NCI-H2227 treated with DMSO at 0.1 percent for 48 hours (cell line): ENCODE measurements around the gene SGSH.

Source experiments
- DNase-seq: peaks from one replicate; lab custom pipeline; 2025; lab: John Stamatoyannopoulos, UW

Gene SGSH

DNA sequence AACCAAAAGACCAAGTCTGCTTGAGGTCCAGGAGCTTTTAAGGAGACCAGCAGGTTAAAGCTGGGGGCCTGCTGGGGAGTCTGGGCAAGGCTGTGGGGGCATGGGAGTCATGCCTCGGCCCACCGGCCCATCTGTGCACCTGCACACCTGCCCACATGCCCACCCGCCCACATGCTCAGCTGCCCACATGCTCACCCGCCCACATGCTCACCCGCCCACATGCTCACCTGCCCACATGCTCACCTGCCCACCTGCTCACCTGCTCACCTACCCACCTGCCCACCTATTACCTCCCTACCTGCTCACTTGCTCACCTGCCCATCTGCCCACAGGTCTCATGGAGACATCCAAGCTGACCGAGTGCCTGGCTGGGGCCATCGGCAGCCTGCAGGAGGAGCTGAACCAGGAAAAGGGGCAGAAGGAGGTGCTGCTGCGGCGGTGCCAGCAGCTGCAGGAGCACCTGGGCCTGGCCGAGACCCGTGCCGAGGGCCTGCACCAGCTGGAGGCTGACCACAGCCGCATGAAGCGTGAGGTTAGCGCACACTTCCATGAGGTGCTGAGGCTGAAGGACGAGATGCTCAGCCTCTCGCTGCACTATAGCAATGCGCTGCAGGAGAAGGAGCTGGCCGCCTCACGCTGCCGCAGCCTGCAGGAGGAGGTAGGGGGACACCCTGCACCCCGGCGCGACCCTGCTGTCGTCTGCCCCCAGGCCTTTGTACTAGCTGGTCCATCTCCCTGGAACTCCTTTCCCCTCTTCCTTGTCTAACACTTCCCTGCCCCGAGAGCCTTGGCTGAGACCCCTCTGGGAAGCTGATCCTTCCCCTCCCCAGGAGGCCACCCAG is 36.3 kb downstream of the SGSH start:
- DNase-seq: no peak

DNA sequence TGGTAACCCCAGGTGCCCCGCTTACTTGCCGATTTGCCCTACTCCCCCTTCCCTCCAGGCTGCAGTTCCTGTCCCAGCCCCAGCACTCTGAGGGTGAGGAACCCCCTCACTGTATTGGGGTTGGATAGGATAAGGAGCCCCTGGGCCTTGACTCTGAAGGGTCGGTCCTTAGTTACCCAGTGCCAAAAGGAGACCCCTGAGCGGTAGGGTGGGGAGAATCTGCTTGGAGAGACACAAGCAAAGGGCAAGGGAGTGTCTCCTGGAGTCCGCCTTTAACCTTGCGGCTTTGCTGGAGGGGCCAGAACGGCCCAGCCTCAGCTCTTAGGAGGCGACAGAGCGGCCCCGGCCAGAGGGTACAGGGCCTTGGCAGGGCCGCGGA is 37.3 kb downstream of the SGSH start:
- no peak for DNase-seq

GRCh38 chr17:80182118-80182844 is 37.9 kb downstream of the SGSH start:
- no peak for DNase-seq

- DNase-seq: no peak
Observed at GRCh38 chr17:80181431-80181830, 38.7 kb downstream of the SGSH start.

- no peak for DNase-seq
Observed at GRCh38 chr17:80180192-80180591, 39.9 kb downstream of the SGSH start.

- DNase-seq: no peak
Observed at GRCh38 chr17:80177986-80178595, 42.0 kb downstream of the SGSH start.

DNA sequence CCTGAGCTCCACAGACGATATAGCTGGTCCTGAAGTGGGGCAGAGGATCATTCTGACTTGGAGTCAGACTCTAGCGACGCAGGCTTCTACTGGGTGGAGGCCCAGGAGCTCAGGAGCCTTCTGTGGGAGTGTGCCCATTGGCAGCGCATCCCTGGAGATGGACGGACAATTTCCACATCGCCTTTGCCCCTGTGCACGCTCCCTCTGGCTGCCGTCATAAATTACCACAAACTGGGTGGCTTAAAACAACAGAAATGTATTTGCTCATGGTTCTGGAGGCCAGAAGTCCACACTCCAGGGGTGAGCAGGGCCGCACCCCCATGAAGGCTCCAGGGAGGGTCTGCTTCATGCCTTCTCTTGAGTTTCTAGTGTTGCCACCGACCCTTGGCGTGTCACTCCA is 43.4 kb downstream of the SGSH start:
- no peak for DNase-seq

DNA sequence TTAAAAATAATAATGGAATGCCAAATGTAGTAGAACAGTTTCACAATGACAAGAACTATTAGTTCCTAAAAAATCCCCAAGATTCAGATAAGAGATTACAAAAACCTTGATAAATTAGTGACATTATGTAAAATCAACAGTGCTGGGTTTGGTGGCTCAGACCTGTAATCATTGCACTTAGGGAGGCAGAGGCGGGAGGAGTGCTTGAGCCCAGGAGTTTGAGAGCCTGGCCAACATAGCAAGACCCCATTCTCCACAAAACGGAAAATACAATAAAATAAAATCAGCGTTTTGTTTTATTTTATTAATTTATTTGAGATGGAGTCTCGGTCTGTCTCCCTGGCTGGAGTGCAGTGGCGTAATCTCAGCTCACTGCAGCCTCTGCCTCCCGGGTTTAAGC is 46.2 kb downstream of the SGSH start:
- no peak for DNase-seq

GRCh38 chr17:80173126-80173525 is 47.0 kb downstream of the SGSH start:
- no peak for DNase-seq

- DNase-seq: no peak
Observed at GRCh38 chr17:80171681-80172080, 48.5 kb downstream of the SGSH start.

GRCh38 chr17:80169784-80170500 is 50.2 kb downstream of the SGSH start, which contains the start of gene CARD14:
Gene CARD14 (plus strand): TSS chr17:80170030. CDS start chr17:80181439, 11,409 bp downstream.
- no peak for DNase-seq

GRCh38 chr17:80169107-80169506 is 51.0 kb downstream of the SGSH start:
- no peak for DNase-seq

DNA sequence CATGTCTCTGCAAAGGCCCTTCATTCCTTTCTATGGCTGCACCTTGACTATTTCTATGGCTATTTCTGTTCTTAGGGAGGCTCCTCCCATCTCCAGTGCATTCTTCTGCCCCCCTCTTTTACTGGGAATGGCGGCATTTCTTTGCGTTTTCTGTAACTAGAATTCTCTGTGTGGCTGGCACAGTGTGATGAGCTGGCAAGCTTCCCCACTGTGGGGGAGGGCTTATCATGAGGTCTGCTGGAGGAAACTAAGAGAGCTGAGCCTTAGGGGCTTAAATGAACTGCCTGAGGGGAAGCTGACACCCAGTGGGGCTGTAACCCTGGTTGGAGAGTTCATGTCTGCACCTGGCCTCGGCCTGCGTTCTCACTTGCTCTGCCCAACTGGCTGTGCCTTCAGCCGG is 51.8 kb downstream of the SGSH start:
- DNase-seq: no peak

DNA sequence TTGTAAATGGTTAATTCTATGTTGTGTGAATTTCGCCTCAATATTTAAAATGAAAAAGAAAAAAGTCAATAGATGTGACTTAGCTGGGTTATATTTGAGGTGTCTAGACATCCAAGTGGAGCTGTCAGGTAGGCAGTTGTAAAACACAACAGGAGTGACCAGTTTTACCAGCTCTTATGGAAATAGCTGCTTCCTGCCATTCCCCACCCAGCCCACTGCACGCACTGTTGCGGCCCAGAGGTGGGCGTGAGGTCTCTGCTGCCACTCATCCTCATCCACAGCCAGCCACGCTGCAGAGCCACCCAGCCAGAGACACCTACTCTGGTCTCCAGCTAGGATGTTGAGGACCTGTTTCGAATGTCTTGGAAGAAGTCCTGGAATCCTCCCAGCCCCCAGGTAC is 53.7 kb downstream of the SGSH start:
- no peak for DNase-seq

- no peak for DNase-seq
Observed at GRCh38 chr17:80164185-80164584, 55.9 kb downstream of the SGSH start.

GRCh38 chr17:80163336-80163735 is 56.8 kb downstream of the SGSH start:
- DNase-seq: no peak

- DNase-seq: no peak
Observed at GRCh38 chr17:80160536-80160935, 59.6 kb downstream of the SGSH start.
